Osteoblast (primary cell): ENCODE measurements around the gene NDUFAF2. TPM values are rescaled to one million over a fixed set of nuclear protein-coding genes. Genes with fewer than 3 reads are reported as not detected.

Experiments
- DNase-seq: peaks from one replicate; pipeline ENCODE4 v3.0.0; 2011; ENCODE audit warnings: low spot score, mixed read lengths; ENCODE audit not compliant: insufficient read length; ENCODE audit errors: missing footprints
- H2AFZ ChIP-seq: 2 replicates; pipeline ENCODE4 v1.6.0; 2011; ENCODE audit warnings: mild to moderate bottlenecking, low read length
- H3K27ac ChIP-seq: 2 replicates; pipeline ENCODE4 v1.5.1; 2011; ENCODE audit warnings: mild to moderate bottlenecking, low read depth, low read length, moderate library complexity
- H3K27me3 ChIP-seq: 2 replicates; pipeline ENCODE4 v1.6.0; 2012; ENCODE audit warnings: mild to moderate bottlenecking, control low read depth, inconsistent platforms, low read length, moderate library complexity; ENCODE audit not compliant: insufficient read depth
- H3K36me3 ChIP-seq: 2 replicates; pipeline ENCODE4 v1.5.1; 2011; ENCODE audit warnings: mild to moderate bottlenecking, low read length, control low read depth, moderate library complexity; ENCODE audit not compliant: insufficient read depth
- H3K4me1 ChIP-seq: 2 replicates; pipeline ENCODE4 v1.5.1; 2011; ENCODE audit warnings: mild to moderate bottlenecking, low read length, control low read depth, moderate library complexity; ENCODE audit not compliant: insufficient read depth
- H3K4me2 ChIP-seq: 2 replicates; pipeline ENCODE4 v1.6.0; 2011; ENCODE audit warnings: mild to moderate bottlenecking, low read length; ENCODE audit not compliant: insufficient read depth
- H3K4me3 ChIP-seq: fragments of 200-600 bp; sonication (generic); 3 replicates; pipeline ENCODE4 v1.5.1; 2012; ENCODE audit warnings: mild to moderate bottlenecking, low read length, inconsistent platforms; ENCODE audit not compliant: insufficient read depth
- H3K79me2 ChIP-seq: 2 replicates; pipeline ENCODE4 v1.6.0; 2012; ENCODE audit warnings: mild to moderate bottlenecking, low read length, control low read depth, inconsistent platforms; ENCODE audit not compliant: insufficient read depth
- H3K9me3 ChIP-seq: 2 replicates; pipeline ENCODE4 v1.5.1; 2011; ENCODE audit warnings: low read depth, low read length, control low read depth
- H4K20me1 ChIP-seq: 2 replicates; pipeline ENCODE4 v1.6.0; 2012; ENCODE audit warnings: mild to moderate bottlenecking, low read length, control low read depth; ENCODE audit not compliant: insufficient read depth
- CTCF ChIP-seq: IDR thresholded peaks from 2 replicates; pipeline ENCODE4 v1.5.1; 2011; ENCODE audit warnings: mild to moderate bottlenecking, low read depth, low read length, moderate library complexity; ENCODE audit errors: extremely low read depth
- total RNA-seq: library from RNA; depleted of rRNA; stranded (reverse); fragments of >200 nt; gene quantifications from 2 replicates; pipeline ENCODE4 v1.2.3, GENCODE V29; 2012

NDUFAF2 gene
- total RNA-seq, 1 donor, result 22.1 TPM

GRCh38 chr5:61051267-61051666 is 106.3 kb downstream of the NDUFAF2 start:
- Histone ChIP-seq H3K4me3 (no peak overlapping the region), H3K4me2 (peak overlapping the region; percentile 47), H3K27ac (peak overlapping the region; percentile 6), H3K79me2 (peaks cover 9% of the 10 kb centered on the region), H3K4me1 (peaks cover 48% of the 10 kb centered on the region), H4K20me1 (no peaks in the 10 kb centered on the region), H2AFZ (no peak overlapping the region), H3K27me3 (no peaks in the 10 kb centered on the region), H3K36me3 (no peaks in the 10 kb centered on the region), H3K9me3 (no peaks in the 10 kb centered on the region)
- TF ChIP-seq CTCF, result no peak
- no peak for DNase-seq

- no peak overlapping the region for H2AFZ ChIP-seq
Measured at GRCh38 chr5:61052882-61053281, 107.9 kb downstream of the NDUFAF2 start.

GRCh38 chr5:61053937-61054336 is 108.9 kb downstream of the NDUFAF2 start:
- H3K27ac ChIP-seq, result peak overlapping the region; percentile 38
- no peak overlapping the region for H3K4me2 ChIP-seq
- H3K36me3 ChIP-seq, result no peaks in the 10 kb centered on the region
- H3K79me2 ChIP-seq, result peaks cover 7% of the 10 kb centered on the region
- no peak overlapping the region for H3K4me3 ChIP-seq
- TF ChIP-seq CTCF, result no peak
- no peak overlapping the region for H2AFZ ChIP-seq
- no peak for DNase-seq
- H3K27me3 ChIP-seq, result no peaks in the 10 kb centered on the region
- no peaks in the 10 kb centered on the region for H3K9me3 ChIP-seq
- peaks cover 37% of the 10 kb centered on the region for H3K4me1 ChIP-seq
- no peaks in the 10 kb centered on the region for H4K20me1 ChIP-seq

More at GRCh38 chr5:61052882-61053281, 107.9 kb downstream of the NDUFAF2 start:
- no peak for TF ChIP-seq CTCF
- Histone ChIP-seq H3K4me1 (peaks cover 47% of the 10 kb centered on the region), H3K79me2 (peaks cover 7% of the 10 kb centered on the region), H3K4me2 (peak overlapping the region; percentile 37), H4K20me1 (no peaks in the 10 kb centered on the region), H3K9me3 (no peaks in the 10 kb centered on the region), H3K36me3 (no peaks in the 10 kb centered on the region), H3K27ac (peak overlapping the region; percentile 38), H3K27me3 (no peaks in the 10 kb centered on the region), H3K4me3 (no peak overlapping the region)
- DNase-seq, result peak; percentile 61

- Histone ChIP-seq H3K4me1 (peaks cover 35% of the 10 kb centered on the region), H3K4me3 (no peak overlapping the region), H3K27me3 (no peaks in the 10 kb centered on the region), H3K27ac (no peak overlapping the region), H3K79me2 (peaks cover 7% of the 10 kb centered on the region), H4K20me1 (no peaks in the 10 kb centered on the region), H2AFZ (no peak overlapping the region), H3K36me3 (no peaks in the 10 kb centered on the region), H3K4me2 (no peak overlapping the region), H3K9me3 (no peaks in the 10 kb centered on the region)
- peak; percentile 69 for TF ChIP-seq CTCF
- DNase-seq, result no peak
Measured at GRCh38 chr5:61055434-61056006, 110.5 kb downstream of the NDUFAF2 start.
